ENCODE measurements around the gene MAPK12.
A peak's percentile ranks its signal among the peaks of the same experiment; 100 is the strongest.
"Not testable (repeated sequence)": the region's sequence is repeated elsewhere in the genome, so short reads cannot be mapped to it uniquely, and the experiment has no call there.

Gene MAPK12

GRCh38 chr22:50205781-50206569 is 55.5 kb downstream of the MAPK12 start:
- H3K9ac ChIP-seq (ENCODE audit: low read depth, low read length): peak overlapping the region; percentile 16
- no peak overlapping the region for H3K4me3 ChIP-seq (ENCODE audit: low read depth, low read length)
- peaks cover 21% of the 10 kb centered on the region for H3K36me3 ChIP-seq (ENCODE audit: control insufficient read depth, insufficient read depth, low read length)
- H3K9me3 ChIP-seq (ENCODE audit: control insufficient read depth, insufficient read depth, low read length): no peaks in the 10 kb centered on the region
- H3K27me3 ChIP-seq (ENCODE audit: control insufficient read depth, insufficient read depth, low read length): no peaks in the 10 kb centered on the region
- H3K4me1 ChIP-seq (ENCODE audit: control insufficient read depth, insufficient read depth, low read length): no peaks in the 10 kb centered on the region

- H3K4me1 ChIP-seq (ENCODE audit: control insufficient read depth, insufficient read depth, low read length); H3K9ac ChIP-seq (ENCODE audit: low read depth, low read length); H3K9me3 ChIP-seq (ENCODE audit: control insufficient read depth, insufficient read depth, low read length); H3K27me3 ChIP-seq (ENCODE audit: control insufficient read depth, insufficient read depth, low read length); H3K4me3 ChIP-seq (ENCODE audit: low read depth, low read length): not testable (repeated sequence)
- peaks cover 12% of the 10 kb centered on the region for H3K36me3 ChIP-seq (ENCODE audit: control insufficient read depth, insufficient read depth, low read length)
Measured at GRCh38 chr22:50204998-50205397, 56.5 kb downstream of the MAPK12 start.

- Histone ChIP-seq H3K9ac (ENCODE audit: low read depth, low read length) (no peak overlapping the region), H3K4me3 (ENCODE audit: low read depth, low read length) (no peak overlapping the region), H3K4me1 (ENCODE audit: control insufficient read depth, insufficient read depth, low read length) (no peaks in the 10 kb centered on the region), H3K9me3 (ENCODE audit: control insufficient read depth, insufficient read depth, low read length) (no peaks in the 10 kb centered on the region), H3K27me3 (ENCODE audit: control insufficient read depth, insufficient read depth, low read length) (no peaks in the 10 kb centered on the region), H3K36me3 (ENCODE audit: control insufficient read depth, insufficient read depth, low read length) (peaks cover 11% of the 10 kb centered on the region)
Measured at GRCh38 chr22:50204571-50204970, 56.9 kb downstream of the MAPK12 start.

GRCh38 chr22:50203288-50203687 is 58.2 kb downstream of the MAPK12 start:
- Histone ChIP-seq H3K36me3 (ENCODE audit: control insufficient read depth, insufficient read depth, low read length) (peaks cover 10% of the 10 kb centered on the region), H3K9ac (ENCODE audit: low read depth, low read length) (no peak overlapping the region), H3K27me3 (ENCODE audit: control insufficient read depth, insufficient read depth, low read length) (no peaks in the 10 kb centered on the region), H3K9me3 (ENCODE audit: control insufficient read depth, insufficient read depth, low read length) (no peaks in the 10 kb centered on the region), H3K4me3 (ENCODE audit: low read depth, low read length) (no peak overlapping the region), H3K4me1 (ENCODE audit: control insufficient read depth, insufficient read depth, low read length) (no peaks in the 10 kb centered on the region)
